GM12801 (cell line): ENCODE measurements around the gene NID2.

Experiments
- CTCF ChIP-seq: IDR thresholded peaks from one replicate; pipeline ENCODE4 v1.5.1; 2011; ENCODE audit warnings: control low read depth; ENCODE audit not compliant: insufficient read length; ENCODE audit errors: extremely low read depth

NID2 gene

GRCh38 chr14:52078721-52079120, 9.9 kb upstream of the NID2 start:
- no peak for TF ChIP-seq CTCF

DNA sequence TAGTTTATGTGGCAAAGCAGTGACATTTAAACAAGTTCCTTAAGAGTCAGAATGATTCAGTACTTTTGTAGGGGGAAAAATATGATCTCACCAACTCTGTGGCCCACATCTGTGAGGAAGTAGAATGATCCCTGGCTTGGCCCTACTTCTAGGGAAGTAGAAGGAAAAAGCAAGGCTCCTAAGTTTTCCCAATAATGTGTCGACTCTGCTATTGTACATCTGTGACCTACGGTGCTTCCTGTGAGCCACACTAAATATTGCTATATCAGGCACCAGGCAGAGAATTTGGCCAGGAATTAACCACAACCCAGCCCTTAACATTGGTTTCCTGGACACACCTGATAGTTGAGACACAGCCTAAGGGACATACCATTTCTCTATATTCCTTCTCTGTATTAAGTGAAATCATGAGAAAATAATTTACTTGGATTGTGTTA, 9.3 kb upstream of the NID2 start:
- no peak for TF ChIP-seq CTCF

GRCh38 chr14:52077256-52077979, 8.6 kb upstream of the NID2 start:
- TF ChIP-seq CTCF = no peak

- TF ChIP-seq CTCF = no peak
These were observed 7.5 kb upstream of the NID2 start for GRCh38 chr14:52076334-52076733.

GRCh38 chr14:52075371-52075770, 6.5 kb upstream of the NID2 start:
- no peak for TF ChIP-seq CTCF

DNA sequence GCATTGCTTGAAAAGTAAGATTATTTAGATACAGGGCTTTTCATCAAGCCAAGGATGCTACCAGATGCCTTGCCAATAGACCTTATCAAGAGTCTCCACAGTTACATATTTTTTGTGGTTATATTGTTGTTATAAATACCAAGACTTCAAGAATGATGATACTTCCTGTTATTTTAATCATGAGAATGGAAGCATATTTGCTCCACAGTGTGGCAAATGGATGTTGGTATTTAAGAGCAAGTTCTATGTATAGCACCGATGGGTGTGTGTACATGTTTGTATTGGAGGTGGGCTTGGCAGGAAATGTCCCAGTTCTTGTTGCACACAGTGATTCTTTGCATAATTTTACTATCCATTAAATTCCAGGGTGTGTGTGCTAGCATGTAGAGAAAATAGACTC, 4.4 kb upstream of the NID2 start:
- TF ChIP-seq CTCF = no peak

DNA sequence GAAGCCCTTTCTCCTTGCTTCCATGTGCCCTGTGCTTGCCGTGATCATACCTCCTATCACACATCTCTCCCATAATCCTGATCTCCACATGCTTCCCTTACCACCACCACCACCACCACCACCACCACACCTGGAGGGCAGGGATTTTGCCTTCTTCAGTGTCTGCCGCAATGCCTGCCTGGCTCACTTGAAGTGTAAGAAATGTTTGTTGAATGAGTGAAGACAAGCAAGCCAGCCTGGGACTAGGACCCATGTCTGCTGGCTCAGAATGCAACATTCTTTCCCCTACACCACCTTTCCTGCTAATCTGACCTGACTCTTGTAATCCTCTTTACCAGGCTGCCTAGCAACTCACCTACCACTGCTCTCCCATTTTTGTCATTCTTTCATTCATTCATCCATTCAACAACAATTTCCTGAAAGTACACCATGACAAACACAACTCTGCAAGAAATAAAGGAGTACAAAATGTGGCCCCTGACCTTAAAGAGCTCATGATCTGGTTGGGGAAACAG, 3.5 kb upstream of the NID2 start:
- no peak for TF ChIP-seq CTCF
